Endothelial cell of umbilical vein (primary cell): ENCODE measurements around the gene STBD1. TPM values are rescaled to one million over a fixed set of nuclear protein-coding genes. Genes with fewer than 3 reads are reported as not detected.

ENCODE experiments used
- BruUV-seq: library from RNA; stranded (reverse); fragments of 400-500 nt; replicated peaks from 2 replicates; lab custom pipeline; 2021; lab: Mats Ljungman, UMichigan
- CTCF ChIA-PET: fragments of 300-600, 350-600 bp; sonication (Branson Sonifier 250); formaldehyde crosslinking; loops from one replicate; lab custom pipeline; 2021; ENCODE audit warnings: antibody characterized with exemption, inconsistent platforms; lab: Charles Lee
- POLR2A ChIA-PET: fragments of 300-600, 350-600 bp; sonication (Branson Sonifier 250); formaldehyde crosslinking; loops from one replicate; lab custom pipeline; 2021; ENCODE audit warnings: antibody characterized with exemption, inconsistent platforms; lab: Charles Lee
- DNase-seq: peaks from one replicate; pipeline ENCODE4 v3.0.0-alpha.2; 2011; ENCODE audit warnings: low read depth, low spot score
- FAIRE-seq: peaks from 2 replicates; lab custom pipeline; 2011; peaks lifted over from hg19 to GRCh38; lab: Jason Lieb, UNC
- H2AFZ ChIP-seq: 2 replicates; pipeline ENCODE4 v1.6.0; 2012; ENCODE audit warnings: low read depth, low read length, control low read depth, inconsistent platforms
- H3K27ac ChIP-seq: 2 replicates; pipeline ENCODE4 v1.5.1; 2011; ENCODE audit warnings: low read depth, mild to moderate bottlenecking, control low read depth, low read length, moderate library complexity; ENCODE audit not compliant: insufficient read depth
- H3K27me3 ChIP-seq, 2 experiments: 2 replicates each; pipeline versions ENCODE4 v1.6.0 to v1.6.1; 2011; ENCODE audit warnings: low read length in 2 of 2, mixed read lengths in 1 of 2; ENCODE audit not compliant: control insufficient read depth in 2 of 2, insufficient read depth in 2 of 2
- H3K36me3 ChIP-seq, 2 experiments: 2 replicates in 1 of 2; 3 replicates in 1 of 2; pipeline ENCODE4 v1.5.1; 2011; ENCODE audit warnings: low read length in 2 of 2, mild to moderate bottlenecking in 1 of 2, moderate library complexity in 1 of 2; ENCODE audit not compliant: control insufficient read depth in 2 of 2, insufficient read depth in 2 of 2; ENCODE audit errors: extremely low read depth in 1 of 2
- H3K4me1 ChIP-seq: 3 replicates; pipeline ENCODE4 v1.5.1; 2011; ENCODE audit warnings: mild to moderate bottlenecking, low read length; ENCODE audit not compliant: control insufficient read depth, insufficient read depth; ENCODE audit errors: extremely low read depth
- H3K4me2 ChIP-seq: 2 replicates; pipeline ENCODE4 v1.6.1; 2011; ENCODE audit warnings: low read length, control low read depth, mixed read lengths; ENCODE audit not compliant: insufficient read depth
- H3K4me3 ChIP-seq, 3 experiments: fragments of 200-600 bp in 1 of 3; sonication (generic), shearing (Covaris generic) in 1 of 3; replicated peaks in 1 of 3; 2 replicates each; pipeline ENCODE4 v1.5.1; 2011 to 2016; ENCODE audit warnings: control low read depth in 3 of 3, low read length in 3 of 3, mild to moderate bottlenecking in 2 of 3, inconsistent platforms in 1 of 3, low read depth in 1 of 3, moderate library complexity in 1 of 3; ENCODE audit not compliant: insufficient read depth in 1 of 3
- H3K79me2 ChIP-seq: 2 replicates; pipeline ENCODE4 v1.6.0; 2012; ENCODE audit warnings: low read length, inconsistent platforms; ENCODE audit not compliant: control insufficient read depth, insufficient read depth
- H3K9ac ChIP-seq: replicated peaks from 2 replicates; pipeline ENCODE3; 2011; ENCODE audit warnings: low read length, control low read depth; ENCODE audit not compliant: insufficient read depth; ENCODE audit errors: extremely low read depth
- H3K9me1 ChIP-seq: replicated peaks from 3 replicates; pipeline ENCODE4 v1.6.0; 2011; ENCODE audit warnings: mild to moderate bottlenecking, low read length; ENCODE audit not compliant: control insufficient read depth, insufficient read depth; ENCODE audit errors: extremely low read depth
- H3K9me3 ChIP-seq: replicated peaks from 2 replicates; pipeline ENCODE4 v1.5.1; 2012; ENCODE audit warnings: low read length, inconsistent platforms; ENCODE audit not compliant: control insufficient read depth, insufficient read depth
- H4K20me1 ChIP-seq: replicated peaks from 2 replicates; pipeline ENCODE3; 2011; ENCODE audit warnings: mild to moderate bottlenecking, low read length; ENCODE audit not compliant: control insufficient read depth, insufficient read depth; ENCODE audit errors: extremely low read depth
- CTCF ChIP-seq, 2 donors: IDR thresholded peaks; 1 replicate in 1 of 2; 2 replicates in 1 of 2; pipeline ENCODE4 v1.5.1; 2011; ENCODE audit warnings: low read length in 2 of 2, mild to moderate bottlenecking in 2 of 2, moderate library complexity in 2 of 2, control low read depth in 1 of 2, inconsistent platforms in 1 of 2, low read depth in 1 of 2; ENCODE audit not compliant: insufficient read depth in 1 of 2; ENCODE audit errors: extremely low read depth in 1 of 2
- EZH2 ChIP-seq: IDR thresholded peaks from 2 replicates; pipeline ENCODE4 v1.6.1; 2012; ENCODE audit warnings: borderline replicate concordance, low read depth, mild to moderate bottlenecking, moderate library complexity, low read length, inconsistent platforms; ENCODE audit not compliant: severe bottlenecking
- FOS ChIP-seq: IDR thresholded peaks from 2 replicates; pipeline ENCODE4 v1.6.1; 2011; ENCODE audit warnings: mild to moderate bottlenecking, low read length, moderate library complexity, borderline replicate concordance; ENCODE audit not compliant: insufficient read depth
- GATA2 ChIP-seq: IDR thresholded peaks from 2 replicates; pipeline ENCODE4 v1.7.0; 2011; ENCODE audit warnings: low read depth, mild to moderate bottlenecking, moderate library complexity, mixed read lengths, low read length; ENCODE audit not compliant: insufficient read length, insufficient read depth
- JUN ChIP-seq: IDR thresholded peaks from 2 replicates; pipeline ENCODE4 v1.6.1; 2011; ENCODE audit warnings: borderline replicate concordance, low read depth; ENCODE audit not compliant: insufficient read length, insufficient read depth
- MYC ChIP-seq: IDR thresholded peaks from one replicate; pipeline ENCODE4 v1.6.1; 2011; ENCODE audit warnings: mild to moderate bottlenecking, low read depth, low read length
- POLR2A ChIP-seq: IDR thresholded peaks from 2 replicates; pipeline ENCODE4 v1.6.1; 2012; ENCODE audit warnings: low read depth, mild to moderate bottlenecking, control low read depth, low read length
- POLR2AphosphoS5 ChIP-seq: IDR thresholded peaks from 2 replicates; pipeline ENCODE4 v1.6.1; 2012; ENCODE audit warnings: low read depth, mild to moderate bottlenecking, control low read depth, low read length, moderate library complexity; ENCODE audit not compliant: insufficient read depth
- dilution Hi-C: fragments of 300-500 bp; cut with MboI; formaldehyde crosslinking; loops from one replicate; pipeline ENCODE4 v1.15.0; 2019; ENCODE audit warnings: low sequenced_read_pairs; ENCODE audit not compliant: extremely low pct_ligation_motif_present
- intact Hi-C: fragments of 100-400 bp; cut with micrococcal nuclease; formaldehyde crosslinking; loops from one replicate; pipeline ENCODE4 v1.10.0; 2022
- polyA plus RNA-seq, 4 experiments: library from polyadenylated mRNA; depleted of rRNA in 3 of 4; stranded (reverse) in 3 of 4; unstranded in 1 of 4; fragments of >200 nt; gene quantifications; 2 replicates each; pipeline versions ENCODE4 v1.2.1 to v1.2.3, GENCODE V29; 2011 to 2012; ENCODE audit warnings: missing spikeins in 1 of 4
- total RNA-seq: library from RNA; stranded (reverse); gene quantifications from 2 replicates; pipeline ENCODE4 v1.2.3, GENCODE V29; 2021
- TF ChIP-seq, protein P1 (sequence below): IDR thresholded peaks from 2 replicates; pipeline ENCODE4 v1.6.1; 2011; ENCODE audit not compliant: insufficient read depth, insufficient read length

Gene STBD1
- total and polyA plus RNA-seq, 2 donors (not counting 3 experiments of a cell fraction or from before 2014, with no cell fraction given) = 0.18 to 0.29 TPM

- H3K36me3 ChIP-seq = no peaks in the 10 kb centered on the region
- no peak overlapping the region for H3K9ac ChIP-seq
- H2AFZ ChIP-seq = no peak overlapping the region
- no peak overlapping the region for H3K4me2 ChIP-seq
- FAIRE-seq (no peak), DNase-seq (no peak)
- no peaks in the 10 kb centered on the region for H3K9me3 ChIP-seq
- H4K20me1 ChIP-seq = no peaks in the 10 kb centered on the region
- no peaks in the 10 kb centered on the region for H3K79me2 ChIP-seq
- no peak for TF ChIP-seq FOS
- TF ChIP-seq GATA2 = no peak
- no peak for TF ChIP-seq EZH2
- TF ChIP-seq JUN = no peak
- TF ChIP-seq POLR2AphosphoS5 = no peak
- no peak for TF ChIP-seq CTCF (IDR thresholded peaks at IDR 0.05; ENCODE audit: extremely low read depth in 1 of 2, insufficient read depth in 1 of 2, low read depth in 1 of 2, low read length in 2 of 2)
- no peak for TF ChIP-seq MYC
- TF ChIP-seq, protein P1, sequence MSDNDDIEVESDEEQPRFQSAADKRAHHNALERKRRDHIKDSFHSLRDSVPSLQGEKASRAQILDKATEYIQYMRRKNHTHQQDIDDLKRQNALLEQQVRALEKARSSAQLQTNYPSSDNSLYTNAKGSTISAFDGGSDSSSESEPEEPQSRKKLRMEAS = no peak
- TF ChIP-seq POLR2A = no peak
- no TSS peak for BruUV-seq
- CTCF ChIA-PET = no interaction called here
- POLR2A ChIA-PET = no interaction called here
- dilution Hi-C loops = no loop called here
- H3K4me1 ChIP-seq = peaks cover 4% of the 10 kb centered on the region
- H3K4me3 ChIP-seq = no peak overlapping the region
- no peak overlapping the region for H3K27ac ChIP-seq
- no peaks in the 10 kb centered on the region for H3K27me3 ChIP-seq
- intact Hi-C loops = no loop called here
- H3K9me1 ChIP-seq = no peaks in the 10 kb centered on the region
These were observed 4.2 kb downstream of the STBD1 start for GRCh38 chr4:76310683-76311082.
